Peyer's patch (tissue), 4 donors: Measurements from ENCODE around the gene NEAT1. TPM values are rescaled to one million over a fixed set of nuclear protein-coding genes. Genes with fewer than 3 reads are reported as not detected.

ENCODE experiments used
- DNase-seq, 3 donors: peaks; one replicate each; pipeline ENCODE4 v3.0.0-alpha.2; 2017 to 2019
- H3K27ac ChIP-seq, 4 donors: fragments of 200-600 bp; sonication (generic); one replicate each; pipeline ENCODE4 v1.5.1; 2016 to 2019
- H3K27me3 ChIP-seq, 2 donors: fragments of 200-600 bp; sonication (generic); one replicate each; pipeline ENCODE4 v1.5.1; 2019
- H3K36me3 ChIP-seq, 3 donors: fragments of 200-600 bp; sonication (generic); one replicate each; pipeline ENCODE4 v1.5.1; 2016 to 2019
- H3K4me1 ChIP-seq, 4 donors: fragments of 200-600 bp; sonication (generic); one replicate each; pipeline ENCODE4 v1.5.1; 2016 to 2019
- H3K4me3 ChIP-seq, 4 donors: fragments of 200-600 bp; sonication (generic); 1 replicate in 3 of 4; 2 replicates in 1 of 4; pipeline ENCODE4 v1.5.1; 2016 to 2019; ENCODE audit warnings: mild to moderate bottlenecking in 1 of 4
- H3K9me3 ChIP-seq, 4 donors: fragments of 200-600 bp; sonication (generic); one replicate each; pipeline ENCODE4 v1.5.1; 2016 to 2019; ENCODE audit warnings: mild to moderate bottlenecking in 1 of 4
- POLR2A ChIP-seq, 2 donors: fragments of 450-650 bp; IDR thresholded peaks; one replicate each; pipeline ENCODE4 v1.5.1; 2017; ENCODE audit warnings: antibody characterized with exemption in 2 of 2, mild to moderate bottlenecking in 2 of 2, moderate library complexity in 2 of 2
- total RNA-seq, 4 donors: library from RNA; depleted of rRNA; stranded (reverse); fragments of >200 nt; gene quantifications; one replicate each; pipeline ENCODE4 v1.1.0, GENCODE V29; 2016
- TF ChIP-seq, protein P1 (sequence below), 6 experiments: fragments of 450-650 bp in 4 of 6; fragments of 200-600 bp in 2 of 6; sonication (generic) in 1 of 6; IDR thresholded peaks; one replicate each; pipeline ENCODE4 v1.5.1; 2017 to 2019; ENCODE audit warnings: antibody characterized with exemption in 6 of 6, mild to moderate bottlenecking in 3 of 6, moderate library complexity in 1 of 6

The NEAT1 gene
- total RNA-seq, 4 donors from 2014 or later = 705 to 1,411 (median 1,064) TPM

DNA sequence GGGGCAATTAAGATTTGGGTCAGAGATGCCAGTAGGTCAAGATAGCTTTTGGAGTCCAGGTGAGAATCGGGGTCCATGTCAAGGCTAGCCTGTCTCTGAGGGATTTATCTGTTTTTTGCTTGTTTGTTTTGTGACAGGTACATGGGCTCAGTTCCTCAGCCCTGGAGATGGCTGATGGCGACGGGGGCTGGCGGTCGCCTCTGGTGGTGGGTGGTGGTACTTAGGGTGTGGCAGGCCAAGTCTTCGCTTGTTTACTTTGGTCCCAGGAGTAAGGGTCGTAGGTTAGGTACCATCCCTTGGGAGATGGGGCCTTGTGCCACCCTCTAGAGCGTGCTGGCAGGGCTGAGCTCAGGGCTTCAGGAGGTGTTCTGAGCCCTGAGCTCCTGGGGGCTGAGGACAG, 44.8 kb upstream of the NEAT1 start:
- no peak for DNase-seq
- peaks cover 6 to 46% (median 9%) of the 10 kb centered on the region in 4 donors for H3K4me1 ChIP-seq
- no peaks in the 10 kb centered on the region for H3K27me3 ChIP-seq
- H3K27ac ChIP-seq = peak overlapping the region; percentile 25 to 97 (median 56)
- H3K4me3 ChIP-seq = no peak overlapping the region
- no peak for TF ChIP-seq POLR2A (IDR thresholded peaks at IDR 0.05)
- TF ChIP-seq, protein P1, sequence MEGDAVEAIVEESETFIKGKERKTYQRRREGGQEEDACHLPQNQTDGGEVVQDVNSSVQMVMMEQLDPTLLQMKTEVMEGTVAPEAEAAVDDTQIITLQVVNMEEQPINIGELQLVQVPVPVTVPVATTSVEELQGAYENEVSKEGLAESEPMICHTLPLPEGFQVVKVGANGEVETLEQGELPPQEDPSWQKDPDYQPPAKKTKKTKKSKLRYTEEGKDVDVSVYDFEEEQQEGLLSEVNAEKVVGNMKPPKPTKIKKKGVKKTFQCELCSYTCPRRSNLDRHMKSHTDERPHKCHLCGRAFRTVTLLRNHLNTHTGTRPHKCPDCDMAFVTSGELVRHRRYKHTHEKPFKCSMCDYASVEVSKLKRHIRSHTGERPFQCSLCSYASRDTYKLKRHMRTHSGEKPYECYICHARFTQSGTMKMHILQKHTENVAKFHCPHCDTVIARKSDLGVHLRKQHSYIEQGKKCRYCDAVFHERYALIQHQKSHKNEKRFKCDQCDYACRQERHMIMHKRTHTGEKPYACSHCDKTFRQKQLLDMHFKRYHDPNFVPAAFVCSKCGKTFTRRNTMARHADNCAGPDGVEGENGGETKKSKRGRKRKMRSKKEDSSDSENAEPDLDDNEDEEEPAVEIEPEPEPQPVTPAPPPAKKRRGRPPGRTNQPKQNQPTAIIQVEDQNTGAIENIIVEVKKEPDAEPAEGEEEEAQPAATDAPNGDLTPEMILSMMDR (IDR thresholded peaks at IDR 0.05) = peak in 1 of 6 experiments; percentile 19
- no peaks in the 10 kb centered on the region for H3K9me3 ChIP-seq
- H3K36me3 ChIP-seq = peaks cover 0 to 3% (median 0%) of the 10 kb centered on the region in 3 donors

DNA sequence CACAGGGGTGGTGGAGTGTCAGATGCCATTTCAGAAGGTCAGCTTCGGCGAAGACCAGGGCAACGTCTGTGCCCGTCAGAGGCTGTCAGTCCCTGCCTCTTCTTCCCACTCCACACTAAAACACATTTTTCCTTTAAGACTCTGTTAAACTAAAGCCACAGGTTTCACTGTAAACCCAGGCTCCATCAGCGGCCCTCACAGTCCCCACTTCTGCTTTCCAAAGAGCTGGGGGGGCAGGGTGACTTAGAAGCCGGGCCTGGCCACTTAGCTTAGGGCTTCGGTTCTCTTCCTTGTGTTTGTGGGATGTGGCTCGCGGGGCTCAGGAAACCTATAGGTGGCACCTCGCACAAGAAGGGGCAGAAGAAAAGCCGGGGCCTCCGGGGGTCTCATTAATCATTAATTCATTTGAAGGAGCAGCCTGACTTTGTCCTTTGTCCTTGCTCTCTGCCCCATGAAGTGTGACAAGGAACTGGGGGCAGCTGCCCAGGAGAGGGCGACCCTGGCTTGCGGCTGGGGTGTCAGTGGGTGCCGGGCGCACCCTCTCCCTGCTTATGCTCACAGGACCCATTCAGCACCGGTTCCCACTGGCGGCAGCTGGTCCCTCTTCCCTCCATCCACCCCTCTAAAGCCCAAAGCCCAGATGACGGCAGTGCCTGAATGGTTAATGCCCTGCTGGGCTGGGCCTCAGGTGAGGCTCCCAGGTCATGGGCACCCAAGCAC, 44.2 kb upstream of the NEAT1 start:
- Histone ChIP-seq H3K27ac (peak overlapping the region; percentile 25 to 97 (median 56)), H3K4me3 (peak overlapping the region in 2 of 4 donors; percentile 7 to 18), H3K36me3 (peaks cover 0 to 3% (median 0%) of the 10 kb centered on the region in 3 donors), H3K9me3 (no peaks in the 10 kb centered on the region), H3K27me3 (no peaks in the 10 kb centered on the region), H3K4me1 (peaks cover 11 to 52% (median 15%) of the 10 kb centered on the region in 4 donors)
- TF ChIP-seq POLR2A (IDR thresholded peaks at IDR 0.05) = peak in 1 of 2 donors; percentile 9
- TF ChIP-seq, protein P1 (IDR thresholded peaks at IDR 0.05) = peak in 1 of 6 experiments; percentile 14
- peak in 2 of 3 donors; percentile 76 to 80 for DNase-seq

DNA sequence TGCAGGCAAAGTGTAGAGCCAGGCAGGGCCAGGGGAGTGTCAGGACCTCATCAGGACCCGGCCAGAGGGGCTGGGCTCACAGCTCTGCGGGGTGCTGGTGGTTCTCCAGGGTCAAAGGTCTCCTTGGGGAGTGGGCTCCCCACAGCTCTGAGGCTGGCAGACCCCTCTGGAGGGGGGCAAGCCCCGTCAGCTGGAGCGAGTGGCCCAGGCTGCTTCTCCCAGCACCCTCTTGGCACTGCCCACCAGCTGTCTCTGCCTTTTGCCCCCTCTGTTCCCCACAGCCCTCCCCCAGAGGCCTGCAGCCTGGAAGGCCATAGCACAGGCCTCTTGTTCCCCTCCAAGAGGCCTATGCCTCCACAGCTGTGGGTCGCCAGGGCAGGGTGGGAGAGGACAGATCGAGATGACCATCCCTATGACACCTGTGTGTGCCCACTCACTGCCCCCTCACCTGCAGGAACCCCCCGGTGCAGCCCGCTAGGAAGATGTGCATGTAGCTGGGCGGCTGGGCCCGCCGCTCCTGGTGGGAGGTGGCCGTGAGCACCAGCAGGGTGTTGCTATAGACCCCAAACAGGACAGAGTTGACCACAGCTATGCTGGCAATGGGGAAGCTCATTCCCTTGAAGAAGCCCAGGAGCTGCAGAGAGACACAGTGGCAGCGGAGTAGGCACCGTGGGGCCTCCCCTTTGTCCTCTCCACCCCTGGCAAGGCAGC, 43.5 kb upstream of the NEAT1 start:
- Histone ChIP-seq H3K36me3 (peaks cover 0 to 3% (median 0%) of the 10 kb centered on the region in 3 donors), H3K27me3 (no peaks in the 10 kb centered on the region), H3K4me3 (peak overlapping the region in 2 of 4 donors; percentile 7 to 18), H3K9me3 (no peaks in the 10 kb centered on the region), H3K4me1 (peaks cover 12 to 59% (median 15%) of the 10 kb centered on the region in 4 donors), H3K27ac (peak overlapping the region; percentile 42 to 99 (median 83))
- TF ChIP-seq, protein P1 (IDR thresholded peaks at IDR 0.05) = no peak
- no peak for TF ChIP-seq POLR2A (IDR thresholded peaks at IDR 0.05)
- DNase-seq = no peak

DNA sequence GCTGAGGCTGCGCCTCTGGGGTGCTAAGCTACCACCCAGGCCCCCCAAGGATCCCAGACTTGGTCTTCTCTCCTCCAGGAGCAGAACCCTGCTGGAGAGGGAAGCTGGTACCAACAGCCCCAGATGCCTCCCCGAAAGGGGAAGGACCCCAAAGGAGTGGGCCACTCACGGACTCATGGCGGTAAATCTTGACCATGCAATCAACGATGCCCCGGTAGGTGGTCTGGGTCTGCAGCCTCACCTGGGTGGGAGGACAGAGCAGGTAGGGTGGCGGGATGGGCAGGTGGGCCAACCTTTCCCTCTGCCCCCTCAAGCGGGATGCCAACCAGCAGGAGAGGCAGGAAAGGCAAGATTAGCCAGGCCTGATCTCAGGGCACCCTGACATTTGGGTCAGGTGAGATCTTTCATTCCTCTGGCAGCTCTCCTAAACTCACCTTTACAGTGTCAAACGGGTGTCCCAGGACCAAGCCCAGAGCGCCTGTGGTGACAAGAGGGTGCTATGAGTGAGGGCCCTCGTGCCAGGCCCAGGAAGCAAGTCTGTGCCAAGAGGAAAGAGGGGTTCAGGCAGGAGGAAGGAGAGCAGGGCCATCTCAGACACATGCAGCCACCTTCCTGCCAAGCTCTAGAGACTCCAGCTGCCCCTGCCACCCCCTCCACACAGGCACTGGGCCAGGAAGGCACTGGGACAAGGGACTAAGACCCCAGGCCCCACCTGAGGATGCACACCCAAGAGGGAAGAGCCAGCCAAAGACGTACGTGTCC, 42.7 kb upstream of the NEAT1 start:
- TF ChIP-seq, protein P1 (IDR thresholded peaks at IDR 0.05) = no peak
- TF ChIP-seq POLR2A (IDR thresholded peaks at IDR 0.05) = no peak
- H3K4me3 ChIP-seq = peak overlapping the region in 2 of 4 donors; percentile 52 to 62
- H3K27ac ChIP-seq = peak overlapping the region in 3 of 4 donors; percentile 97 to 99 (median 98)
- no peaks in the 10 kb centered on the region for H3K27me3 ChIP-seq
- H3K36me3 ChIP-seq = peaks cover 0 to 3% (median 0%) of the 10 kb centered on the region in 3 donors
- peaks cover 12 to 67% (median 15%) of the 10 kb centered on the region in 4 donors for H3K4me1 ChIP-seq
- H3K9me3 ChIP-seq = no peaks in the 10 kb centered on the region
- DNase-seq = no peak

DNA sequence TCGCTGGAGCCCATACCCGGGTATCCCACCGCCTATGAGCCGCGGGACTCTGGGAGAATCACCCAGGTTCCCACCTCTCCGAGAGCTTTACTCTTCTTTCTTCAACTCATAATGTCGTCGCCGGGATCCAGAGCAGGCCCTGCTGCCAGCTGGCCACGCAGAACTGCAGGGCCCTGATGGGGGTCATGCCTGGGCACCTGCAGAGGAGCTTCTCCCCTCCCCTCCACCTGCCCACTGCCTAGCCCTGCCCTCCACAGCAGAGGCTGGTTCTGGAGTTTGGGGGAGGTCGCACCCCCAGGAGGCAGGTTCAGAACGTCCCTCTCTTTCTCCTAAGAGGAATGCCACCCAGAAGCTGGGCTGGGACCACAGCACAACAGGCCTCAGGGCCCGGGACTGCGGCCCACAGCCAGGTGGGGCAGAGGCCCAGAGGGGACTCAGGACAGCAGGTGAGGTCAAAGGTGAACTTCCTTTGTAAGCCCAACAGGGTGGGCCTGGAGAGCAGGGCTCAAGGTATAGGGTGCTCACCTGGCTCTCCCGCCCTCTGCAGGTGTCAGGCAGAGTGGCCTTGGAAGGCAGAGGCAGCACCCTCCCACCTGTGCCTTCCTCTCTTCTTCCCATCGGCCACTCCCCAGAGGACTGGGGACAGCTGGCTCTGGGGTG, 42.0 kb upstream of the NEAT1 start:
- peak in 1 of 2 donors; percentile 50 for TF ChIP-seq POLR2A (IDR thresholded peaks at IDR 0.05)
- TF ChIP-seq, protein P1 (IDR thresholded peaks at IDR 0.05) = peak in 3 of 6 experiments; percentile 46 to 57 (median 46)
- peak in 2 of 3 donors; percentile 73 to 77 for DNase-seq
- Histone ChIP-seq H3K4me1 (peaks cover 12 to 74% (median 17%) of the 10 kb centered on the region in 4 donors), H3K9me3 (no peaks in the 10 kb centered on the region), H3K27ac (peak overlapping the region; percentile 97 to 99 (median 98)), H3K36me3 (peaks cover 0 to 3% (median 0%) of the 10 kb centered on the region in 3 donors), H3K4me3 (peak overlapping the region in 2 of 4 donors; percentile 52 to 62), H3K27me3 (no peaks in the 10 kb centered on the region)
